B cell (primary cell): ENCODE data around the gene IL22RA1.

Experiments used
- EZH2 ChIP-seq: IDR thresholded peaks from 2 replicates; pipeline ENCODE4 v1.6.1; 2012; ENCODE audit warnings: borderline replicate concordance, low read depth, mild to moderate bottlenecking, moderate library complexity, low read length; ENCODE audit not compliant: insufficient read depth, poor library complexity, severe bottlenecking
- TF ChIP-seq, protein P1 (sequence below): fragments of 200-600 bp; IDR thresholded peaks from one replicate; pipeline ENCODE4 v1.8.0; 2022; ENCODE audit warnings: antibody characterized with exemption, mild to moderate bottlenecking

DNA sequence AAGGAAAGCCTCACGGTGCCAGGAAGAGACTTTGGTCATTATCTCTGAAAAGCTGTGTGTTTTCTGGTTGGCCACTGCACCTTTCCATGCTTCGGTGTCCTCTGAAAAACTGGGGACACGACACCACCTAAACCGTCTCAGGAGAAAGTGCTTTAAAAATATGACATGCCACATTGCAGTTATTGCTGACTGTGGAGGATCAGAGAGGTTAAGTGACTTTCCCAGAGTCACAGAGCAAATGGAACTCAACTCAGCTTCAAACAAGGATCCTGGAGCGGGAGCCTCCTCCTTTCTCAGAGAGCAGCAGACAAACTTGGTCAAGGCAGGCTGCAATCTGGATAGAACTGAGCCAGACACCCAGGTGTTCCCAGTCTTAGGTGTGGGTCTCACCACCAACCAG is 44.8 kb downstream of the IL22RA1 start:
- TF ChIP-seq, protein P1, sequence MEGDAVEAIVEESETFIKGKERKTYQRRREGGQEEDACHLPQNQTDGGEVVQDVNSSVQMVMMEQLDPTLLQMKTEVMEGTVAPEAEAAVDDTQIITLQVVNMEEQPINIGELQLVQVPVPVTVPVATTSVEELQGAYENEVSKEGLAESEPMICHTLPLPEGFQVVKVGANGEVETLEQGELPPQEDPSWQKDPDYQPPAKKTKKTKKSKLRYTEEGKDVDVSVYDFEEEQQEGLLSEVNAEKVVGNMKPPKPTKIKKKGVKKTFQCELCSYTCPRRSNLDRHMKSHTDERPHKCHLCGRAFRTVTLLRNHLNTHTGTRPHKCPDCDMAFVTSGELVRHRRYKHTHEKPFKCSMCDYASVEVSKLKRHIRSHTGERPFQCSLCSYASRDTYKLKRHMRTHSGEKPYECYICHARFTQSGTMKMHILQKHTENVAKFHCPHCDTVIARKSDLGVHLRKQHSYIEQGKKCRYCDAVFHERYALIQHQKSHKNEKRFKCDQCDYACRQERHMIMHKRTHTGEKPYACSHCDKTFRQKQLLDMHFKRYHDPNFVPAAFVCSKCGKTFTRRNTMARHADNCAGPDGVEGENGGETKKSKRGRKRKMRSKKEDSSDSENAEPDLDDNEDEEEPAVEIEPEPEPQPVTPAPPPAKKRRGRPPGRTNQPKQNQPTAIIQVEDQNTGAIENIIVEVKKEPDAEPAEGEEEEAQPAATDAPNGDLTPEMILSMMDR = no peak
- TF ChIP-seq EZH2 = no peak
